ENCODE results near the gene GUK1. TPM values are rescaled to one million over a fixed set of nuclear protein-coding genes. Genes with fewer than 3 reads are reported as not detected.

The GUK1 gene
- total and polyA plus RNA-seq, 2 of the 4 experiments (the other 2 are of a cell fraction): 465 to 548 TPM

DNA sequence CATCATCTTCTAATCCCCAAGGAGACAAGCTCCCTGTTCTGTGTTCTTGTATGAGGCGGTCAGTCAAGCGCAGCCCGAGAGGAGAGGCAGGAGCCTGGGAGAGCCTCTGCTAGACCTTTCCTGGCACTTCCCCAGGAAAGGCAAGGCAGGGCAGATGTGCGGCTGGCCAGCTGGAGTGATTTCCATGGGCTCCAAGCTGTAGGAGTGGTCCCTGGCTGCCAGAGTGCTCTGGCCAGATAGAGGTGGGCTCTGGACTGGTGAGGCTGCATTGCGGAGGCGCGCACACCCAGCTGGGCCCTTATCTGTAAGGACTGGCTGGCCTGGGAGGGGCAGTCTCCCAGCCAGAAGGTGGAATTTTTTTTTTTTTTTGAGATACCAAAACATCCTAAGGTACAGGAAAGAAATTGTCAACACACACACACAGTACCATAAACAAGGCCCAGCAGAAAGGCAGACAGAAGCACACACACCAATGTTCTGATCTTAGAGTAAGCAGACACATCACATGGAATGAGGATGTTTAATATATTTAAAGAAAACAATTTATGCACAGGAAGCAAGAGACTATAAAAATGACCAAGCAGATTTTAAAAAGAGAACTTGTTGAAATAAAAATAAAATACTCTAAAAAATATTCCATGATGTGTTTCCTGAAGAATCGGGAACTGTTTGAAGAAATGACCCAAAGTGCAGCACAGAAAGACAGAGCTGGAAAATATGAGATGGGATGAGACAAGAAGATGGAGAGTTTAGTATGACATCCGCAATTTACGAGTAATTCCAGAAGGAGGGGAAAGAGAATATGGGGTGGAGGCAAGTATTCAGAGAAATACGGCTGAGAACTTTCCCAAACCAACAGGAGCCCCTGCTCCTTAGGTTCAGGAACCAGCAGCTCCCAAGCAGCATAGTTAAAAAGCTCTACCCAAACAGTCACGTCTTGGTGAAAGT lies 38.9 kb downstream of the GUK1 start (continued):
- TF ChIP-seq MAFK (IDR thresholded peaks at IDR 0.05; ENCODE audit: low read depth, low read length) (no peak), CEBPB (IDR thresholded peaks at IDR 0.05; ENCODE audit: low read depth, low read length) (no peak), RAD21 (IDR thresholded peaks at IDR 0.05; ENCODE audit: low read length) (no peak), POLR2A (IDR thresholded peaks at IDR 0.05; ENCODE audit: low read depth, low read length) (no peak)
